GM21717 (cell line): Measurements from ENCODE around the gene RPS15.

Experiments
- ATAC-seq: cut with Tn5 transposase; IDR thresholded peaks from one replicate; pipeline ENCODE4 v1.9.1; 2021; ENCODE audit warnings: mild to moderate bottlenecking, moderate library complexity; ENCODE audit not compliant: unreplicated experiment

Gene RPS15

DNA sequence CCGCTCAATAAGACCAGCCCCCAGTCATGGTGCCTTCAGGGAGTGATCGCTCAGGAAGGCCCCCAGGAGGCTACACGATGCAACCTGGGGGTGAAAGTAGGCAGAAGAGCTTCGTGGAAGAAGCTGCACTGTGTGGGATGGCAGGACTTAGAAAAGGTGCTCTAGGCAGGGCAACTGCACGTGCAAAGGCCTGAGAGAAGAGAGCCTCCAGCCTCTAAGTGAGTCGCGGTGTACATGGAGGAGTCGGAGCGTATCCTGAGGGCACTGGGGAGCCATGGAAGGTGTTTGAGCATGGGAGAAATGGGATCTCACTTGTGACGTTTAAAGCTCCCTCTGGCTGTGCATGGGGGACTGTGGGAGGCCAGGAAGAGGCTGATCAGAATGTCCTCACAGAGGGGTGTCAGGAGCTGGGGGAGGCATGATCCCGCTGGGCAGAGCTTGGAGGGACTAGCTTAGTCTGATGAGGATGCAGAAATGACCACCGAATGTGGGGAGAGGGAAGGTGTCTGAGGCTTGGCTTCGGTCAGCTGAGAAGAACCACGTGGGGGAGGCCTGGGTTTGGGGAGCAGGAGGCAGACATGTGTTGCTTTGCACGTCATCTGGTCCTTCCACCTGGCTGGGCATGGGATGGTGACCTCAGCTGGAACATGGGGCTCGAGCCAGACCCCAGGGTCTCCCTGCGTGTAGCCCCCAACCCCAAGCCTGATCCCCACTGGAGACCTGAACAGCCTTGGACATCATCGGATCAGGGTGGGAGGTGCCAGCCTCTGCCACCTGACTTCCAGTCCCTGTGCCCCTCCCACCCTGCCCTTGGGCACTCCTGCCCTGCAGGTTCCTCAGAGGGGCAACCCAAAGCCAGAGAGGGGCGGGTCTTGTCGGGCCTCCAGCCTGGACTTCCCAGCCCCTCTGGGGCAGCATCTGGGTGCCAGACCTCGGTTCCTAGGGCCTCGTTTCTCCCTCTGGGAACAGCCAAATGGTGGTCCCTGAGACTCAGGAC, 12.8 kb downstream of the RPS15 start:
- ATAC-seq = no peak

DNA sequence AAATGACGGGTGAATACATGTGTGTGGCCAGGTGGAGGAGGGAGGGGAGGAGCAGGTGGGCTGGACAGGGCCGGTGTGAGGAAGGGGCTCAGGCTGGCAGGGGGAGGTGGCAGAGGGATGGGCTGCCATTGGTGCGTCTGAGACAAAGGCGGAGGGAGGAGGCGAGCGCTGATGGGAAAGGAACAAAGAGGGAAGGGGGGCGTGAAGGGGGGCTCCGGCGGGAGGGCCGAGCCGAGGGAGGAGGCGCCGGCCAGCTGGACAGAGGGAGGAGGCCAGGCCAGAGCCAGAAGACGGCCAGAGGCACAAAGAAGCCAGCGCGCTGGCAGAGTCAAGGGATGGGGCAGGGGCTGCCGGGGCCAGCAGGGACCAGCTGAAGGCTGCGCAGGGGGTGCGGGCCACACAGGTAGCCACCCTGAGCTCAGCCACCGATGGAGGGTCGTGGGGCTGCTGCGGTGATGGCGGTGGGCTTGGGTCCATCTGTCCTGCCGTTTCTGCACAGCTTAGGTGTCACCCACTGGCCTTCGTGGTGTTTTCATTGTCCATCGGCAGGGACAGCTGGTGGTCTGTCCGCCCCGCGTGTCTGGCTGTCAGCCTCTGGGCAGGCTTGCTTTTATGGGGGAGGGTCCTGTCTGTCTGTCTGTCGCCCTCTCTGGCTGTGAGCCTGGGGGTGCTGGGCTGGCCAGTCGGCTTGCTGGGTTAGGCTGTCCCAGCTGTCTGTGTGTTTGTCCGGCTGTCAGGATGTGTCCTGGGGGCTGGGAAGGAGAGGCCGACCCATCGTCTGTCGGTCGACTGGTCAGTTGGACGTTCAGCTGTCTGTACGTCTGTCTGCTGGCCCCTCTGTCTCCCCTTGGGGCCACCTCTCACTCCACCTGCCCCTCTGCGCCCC, 14.0 kb downstream of the RPS15 start:
- no peak for ATAC-seq

DNA sequence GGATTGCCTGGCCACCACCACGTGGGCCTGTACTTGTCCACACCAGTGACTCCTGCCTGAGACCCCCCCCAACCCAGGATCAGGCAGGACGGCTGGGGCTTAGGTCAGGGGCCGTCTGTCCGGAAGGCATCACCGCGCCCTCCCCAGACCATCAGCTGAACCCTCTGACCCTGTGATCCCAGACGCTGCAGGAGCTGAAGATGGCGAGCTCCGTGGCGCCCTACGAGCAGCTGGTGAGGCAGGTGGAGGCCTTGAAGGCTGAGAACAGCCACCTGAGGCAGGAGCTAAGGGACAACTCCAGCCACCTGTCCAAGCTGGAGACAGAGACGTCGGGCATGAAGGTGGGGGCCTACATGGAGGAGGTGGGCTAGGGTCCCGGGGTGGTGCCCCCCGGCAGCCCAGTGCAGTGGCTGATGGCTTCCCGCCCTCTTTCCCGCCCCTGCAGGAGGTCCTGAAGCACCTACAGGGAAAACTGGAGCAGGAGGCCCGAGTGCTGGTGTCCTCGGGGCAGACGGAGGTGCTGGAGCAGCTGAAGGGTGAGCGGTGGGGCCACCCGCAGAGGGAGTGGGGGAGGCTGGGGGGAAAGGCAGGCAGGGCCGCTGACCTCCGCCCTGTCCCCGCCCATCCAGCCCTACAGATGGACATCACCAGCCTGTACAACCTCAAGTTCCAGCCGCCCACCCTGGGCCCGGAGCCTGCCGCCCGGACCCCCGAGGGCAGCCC, 14.8 kb downstream of the RPS15 start:
- ATAC-seq = no peak

DNA sequence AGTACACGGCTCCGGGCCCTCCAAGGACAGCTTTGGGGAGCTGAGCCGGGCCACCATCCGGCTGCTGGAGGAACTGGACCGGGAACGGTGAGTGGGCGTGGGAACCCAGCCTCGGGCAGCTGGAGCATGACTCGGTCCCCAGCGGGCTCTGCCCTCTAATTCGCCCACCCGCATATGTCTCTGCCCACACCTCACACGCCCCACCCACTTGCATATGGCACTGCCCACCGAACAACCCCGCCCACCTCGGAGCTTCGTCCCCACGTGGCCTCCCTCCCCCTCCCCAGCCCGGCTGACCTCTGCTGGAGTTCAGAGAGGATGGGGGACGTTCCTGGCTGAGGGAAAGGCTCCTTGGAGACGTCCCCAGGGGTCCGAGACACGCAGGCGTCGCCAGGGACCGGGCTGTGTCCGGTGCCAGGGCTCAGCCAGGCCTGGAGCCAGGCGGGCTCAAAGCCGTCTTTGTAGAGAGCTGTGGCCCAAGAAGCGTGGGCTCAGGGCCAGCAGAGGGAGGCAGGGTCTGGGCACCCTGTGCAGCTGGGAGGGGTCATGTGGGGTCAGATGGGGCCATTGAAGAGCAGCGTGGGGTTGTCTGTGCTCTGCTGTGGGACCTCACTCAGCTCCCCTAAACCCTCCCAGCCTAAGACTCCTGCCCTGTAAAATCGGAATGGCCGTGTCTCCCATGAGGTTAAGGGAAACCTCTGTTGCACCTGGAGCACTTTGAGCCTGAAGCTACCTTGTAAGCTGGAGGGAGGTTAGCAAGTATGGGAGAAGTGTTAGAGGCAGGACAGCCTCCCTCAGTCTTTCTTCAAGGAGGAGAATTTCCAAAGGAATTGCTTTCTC, 15.5 kb downstream of the RPS15 start:
- no peak for ATAC-seq

DNA sequence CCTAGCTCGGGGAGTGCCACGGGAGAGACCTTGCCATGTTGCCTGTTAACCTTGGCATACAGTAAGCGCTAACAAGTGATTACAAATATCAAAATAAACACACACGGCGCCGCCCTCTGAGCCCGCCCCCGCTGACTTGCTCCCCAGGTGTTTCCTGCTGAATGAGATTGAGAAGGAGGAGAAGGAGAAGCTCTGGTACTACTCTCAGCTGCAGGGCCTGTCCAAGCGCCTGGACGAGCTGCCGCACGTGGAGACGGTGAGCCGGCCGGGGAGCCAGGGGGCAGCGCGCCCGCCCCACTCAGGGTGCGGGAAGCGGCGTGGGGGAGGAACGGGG, 16.8 kb downstream of the RPS15 start:
- ATAC-seq = no peak

DNA sequence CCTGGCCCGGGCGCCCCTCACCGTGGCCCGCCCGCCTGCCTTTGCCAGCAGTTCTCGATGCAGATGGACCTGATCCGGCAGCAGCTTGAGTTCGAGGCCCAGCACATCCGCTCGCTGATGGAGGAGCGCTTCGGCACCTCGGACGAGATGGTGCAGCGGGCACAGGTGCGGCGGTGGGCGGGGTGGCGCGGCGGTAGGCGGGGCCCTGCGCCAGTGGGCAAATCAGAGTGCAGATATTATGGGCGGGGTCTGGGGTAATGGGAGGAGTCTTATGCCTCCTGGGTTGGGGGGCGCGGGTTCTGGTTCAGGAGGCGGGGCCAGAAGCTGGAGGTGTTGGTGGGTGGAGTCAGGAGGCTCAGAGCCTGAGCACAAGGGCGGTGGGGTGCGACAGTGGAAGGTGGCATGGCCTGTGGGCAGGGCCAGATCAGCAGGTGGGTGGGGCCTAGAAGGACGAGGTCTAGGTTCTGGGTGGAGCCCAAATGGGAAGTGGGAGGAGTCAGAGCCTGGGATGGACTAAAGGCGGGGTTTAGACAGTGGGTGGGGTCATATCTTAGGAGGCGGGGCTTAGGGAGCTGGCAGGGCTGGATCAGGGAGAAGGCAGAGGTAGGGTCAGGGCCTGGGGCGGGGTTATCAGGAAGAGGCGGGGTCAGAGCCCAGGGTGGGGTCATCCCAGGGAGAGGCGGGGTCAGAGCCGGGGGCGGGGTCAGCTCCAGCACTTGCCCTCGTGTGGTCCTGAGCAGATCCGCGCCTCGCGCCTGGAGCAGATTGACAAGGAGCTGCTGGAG, 17.3 kb downstream of the RPS15 start:
- ATAC-seq = no peak

DNA sequence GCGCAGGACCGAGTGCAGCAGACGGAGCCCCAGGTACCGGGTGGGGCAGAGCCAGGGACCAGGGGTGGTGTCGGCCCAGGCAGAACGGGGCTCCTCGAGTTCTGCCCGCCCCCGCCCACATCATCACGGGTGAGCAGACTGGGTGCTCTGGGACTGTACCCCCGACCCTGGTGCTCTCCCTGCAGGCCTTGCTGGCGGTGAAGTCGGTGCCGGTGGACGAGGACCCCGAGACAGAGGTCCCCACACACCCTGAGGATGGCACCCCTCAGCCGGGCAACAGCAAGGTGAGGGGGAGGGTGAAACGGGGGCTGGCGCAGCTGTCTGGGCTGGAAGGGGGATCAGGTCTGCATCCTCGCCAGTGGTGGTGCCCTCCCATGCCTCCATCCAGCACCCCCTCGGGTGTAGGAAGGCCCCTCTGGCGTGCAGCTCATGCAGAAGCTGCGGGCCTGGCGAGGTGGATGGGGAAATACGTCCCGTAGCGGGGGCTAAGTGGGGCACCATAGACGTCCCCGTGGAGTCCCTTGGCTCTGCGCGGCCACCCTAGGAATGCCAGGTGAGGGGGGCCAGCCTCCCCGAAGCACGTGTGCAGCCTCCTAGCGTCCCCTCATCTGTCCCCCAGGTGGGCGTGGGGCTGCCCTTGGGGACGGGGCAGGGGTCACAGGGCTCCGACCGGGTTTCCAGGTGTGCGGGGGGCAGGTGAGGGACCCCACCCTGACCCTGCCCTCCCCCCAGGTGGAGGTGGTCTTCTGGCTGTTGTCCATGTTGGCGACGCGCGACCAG, 18.1 kb downstream of the RPS15 start:
- no peak for ATAC-seq

DNA sequence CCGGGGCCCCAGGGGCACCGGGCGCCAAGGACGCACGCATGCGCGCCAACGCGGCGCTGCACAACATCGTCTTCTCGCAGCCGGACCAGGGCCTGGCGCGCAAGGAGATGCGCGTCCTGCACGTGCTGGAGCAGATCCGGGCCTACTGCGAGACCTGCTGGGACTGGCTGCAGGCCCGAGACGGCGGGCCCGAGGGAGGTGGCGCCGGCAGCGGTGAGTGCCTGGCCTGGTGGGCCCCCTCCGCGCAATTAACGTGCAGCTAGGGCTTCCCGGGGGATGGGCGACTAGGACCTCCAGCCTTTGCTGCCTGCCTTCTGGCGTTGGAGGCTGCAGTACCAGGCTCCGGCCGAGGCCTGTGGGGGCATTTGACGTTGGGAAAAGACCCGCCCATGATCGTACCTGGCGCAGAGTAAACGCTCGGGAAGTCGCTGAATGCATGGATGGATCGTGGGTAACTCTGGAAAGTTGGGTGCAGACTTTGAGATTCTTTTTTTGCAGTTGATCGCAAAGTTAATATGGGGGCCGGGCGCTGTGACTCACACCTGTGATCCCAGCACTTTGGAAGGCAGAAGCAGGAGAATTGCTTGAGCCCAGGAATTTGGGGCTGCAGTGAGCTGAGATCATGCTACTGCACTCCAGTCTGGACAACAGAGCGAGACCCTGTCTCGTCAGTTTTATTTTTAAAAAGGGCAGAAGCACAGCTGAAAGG, 19.0 kb downstream of the RPS15 start:
- ATAC-seq = no peak

DNA sequence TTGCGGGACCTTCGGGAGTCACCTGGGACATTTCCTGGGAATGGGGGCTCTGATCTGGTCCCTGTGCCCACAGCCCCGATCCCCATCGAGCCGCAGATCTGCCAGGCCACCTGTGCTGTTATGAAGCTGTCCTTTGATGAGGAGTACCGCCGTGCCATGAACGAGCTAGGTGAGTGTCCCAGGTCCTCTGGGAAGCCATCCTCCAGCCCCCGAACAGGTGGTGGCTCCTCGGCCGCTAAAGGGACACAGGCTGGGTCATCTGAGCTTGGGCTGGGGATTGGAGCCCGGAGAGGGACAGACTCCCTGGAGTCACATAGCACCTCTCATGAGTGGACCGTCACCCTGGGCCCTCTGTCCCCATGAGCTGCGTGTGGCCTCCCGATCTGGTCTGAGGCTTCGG, 19.7 kb downstream of the RPS15 start:
- ATAC-seq = no peak

DNA sequence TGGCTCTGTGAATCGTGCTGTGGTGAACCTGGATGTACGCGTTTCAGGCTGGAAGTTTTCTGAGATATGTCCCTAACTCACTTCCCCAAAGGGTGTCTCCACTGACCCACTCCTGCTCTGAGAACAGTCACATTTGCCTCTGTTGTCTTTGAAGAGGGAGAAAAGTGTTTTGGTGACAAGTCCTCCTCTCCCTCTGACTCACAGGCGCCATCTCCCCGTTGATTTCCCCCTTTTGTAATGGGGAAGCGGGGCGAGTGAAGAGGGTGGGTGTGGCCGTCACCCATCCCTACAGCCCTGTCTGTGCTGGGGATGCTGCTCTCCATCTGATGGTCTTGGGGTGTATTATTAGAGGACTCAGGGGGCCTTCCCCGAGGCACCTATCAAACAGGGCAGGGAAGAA, 21.3 kb downstream of the RPS15 start:
- ATAC-seq = no peak

DNA sequence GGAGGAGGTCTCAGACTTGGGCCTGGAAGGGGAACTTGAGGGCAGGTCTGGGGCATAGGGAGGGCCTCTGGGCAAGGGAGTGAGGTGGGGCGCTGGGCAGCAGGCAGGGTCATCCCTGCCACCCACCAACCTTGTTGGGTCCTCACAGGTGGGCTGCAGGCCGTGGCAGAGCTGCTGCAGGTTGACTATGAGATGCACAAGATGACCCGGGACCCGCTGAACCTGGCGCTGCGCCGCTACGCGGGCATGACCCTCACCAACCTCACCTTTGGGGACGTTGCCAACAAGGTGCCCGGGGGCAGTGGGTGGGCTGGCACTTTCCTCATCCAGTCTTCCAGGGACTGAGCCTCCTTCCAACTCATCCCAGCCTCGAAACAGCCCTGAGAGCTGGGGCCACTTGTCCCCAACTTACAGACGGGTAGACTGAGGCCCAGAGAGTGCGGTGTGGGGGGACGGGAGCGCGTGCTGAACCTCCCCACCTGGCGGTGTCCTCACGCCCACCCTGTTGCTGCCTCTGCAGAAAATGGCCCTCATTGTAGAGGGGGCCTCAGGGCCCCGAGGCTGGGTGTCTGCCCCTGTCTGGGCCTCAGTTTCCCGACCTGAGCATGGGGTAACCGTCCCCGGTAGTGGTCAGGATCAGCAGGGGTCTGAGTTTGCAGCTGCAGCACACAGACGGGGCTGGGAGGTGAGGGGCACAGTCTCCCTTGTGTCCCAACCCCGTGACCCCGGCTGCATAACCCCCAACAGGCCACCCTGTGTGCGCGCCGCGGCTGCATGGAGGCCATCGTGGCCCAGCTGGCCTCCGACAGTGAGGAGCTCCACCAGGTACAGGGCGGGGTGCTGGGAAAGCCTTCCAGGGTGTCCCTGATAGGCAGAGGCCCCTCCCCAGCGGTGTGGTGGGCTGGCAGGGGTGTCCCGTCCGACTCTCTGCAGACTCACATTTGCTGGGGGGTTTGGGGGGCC, 22.1 kb downstream of the RPS15 start:
- ATAC-seq = no peak

DNA sequence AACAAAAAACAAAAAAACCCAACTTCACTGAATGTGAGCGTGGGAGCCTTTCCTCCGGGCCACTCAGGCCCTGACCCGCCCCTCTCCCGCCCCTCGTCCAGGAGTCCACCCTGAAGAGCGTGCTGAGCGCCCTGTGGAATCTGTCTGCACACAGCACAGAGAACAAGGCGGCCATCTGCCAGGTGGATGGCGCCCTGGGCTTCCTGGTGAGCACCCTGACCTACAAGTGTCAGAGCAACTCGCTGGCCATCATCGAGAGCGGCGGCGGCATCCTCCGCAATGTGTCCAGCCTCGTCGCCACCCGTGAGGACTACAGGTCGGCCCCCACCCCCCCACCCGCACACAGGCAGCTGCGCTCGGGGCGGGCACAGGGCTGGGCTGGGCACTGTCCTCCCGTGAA, 23.7 kb downstream of the RPS15 start:
- no peak for ATAC-seq

DNA sequence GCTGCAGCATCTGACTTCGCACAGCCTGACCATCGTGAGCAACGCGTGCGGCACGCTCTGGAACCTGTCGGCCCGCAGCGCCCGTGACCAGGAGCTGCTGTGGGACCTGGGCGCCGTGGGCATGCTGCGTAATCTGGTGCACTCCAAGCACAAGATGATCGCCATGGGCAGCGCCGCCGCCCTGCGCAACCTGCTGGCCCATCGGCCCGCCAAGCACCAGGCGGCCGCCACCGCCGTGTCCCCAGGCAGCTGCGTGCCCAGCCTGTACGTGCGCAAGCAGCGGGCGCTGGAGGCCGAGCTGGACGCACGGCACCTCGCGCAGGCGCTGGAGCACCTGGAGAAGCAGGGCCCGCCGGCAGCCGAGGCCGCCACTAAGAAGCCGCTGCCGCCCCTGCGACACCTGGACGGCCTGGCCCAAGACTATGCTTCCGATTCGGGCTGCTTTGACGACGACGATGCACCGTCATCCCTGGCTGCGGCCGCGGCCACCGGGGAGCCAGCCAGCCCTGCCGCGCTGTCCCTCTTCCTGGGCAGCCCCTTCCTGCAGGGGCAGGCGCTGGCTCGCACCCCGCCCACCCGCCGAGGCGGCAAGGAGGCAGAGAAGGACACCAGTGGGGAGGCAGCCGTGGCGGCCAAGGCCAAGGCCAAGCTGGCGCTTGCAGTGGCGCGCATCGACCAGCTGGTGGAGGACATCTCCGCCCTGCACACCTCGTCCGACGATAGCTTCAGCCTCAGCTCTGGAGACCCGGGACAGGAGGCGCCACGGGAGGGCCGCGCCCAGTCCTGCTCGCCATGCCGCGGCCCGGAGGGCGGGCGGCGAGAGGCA, 27.2 kb downstream of the RPS15 start:
- no peak for ATAC-seq

DNA sequence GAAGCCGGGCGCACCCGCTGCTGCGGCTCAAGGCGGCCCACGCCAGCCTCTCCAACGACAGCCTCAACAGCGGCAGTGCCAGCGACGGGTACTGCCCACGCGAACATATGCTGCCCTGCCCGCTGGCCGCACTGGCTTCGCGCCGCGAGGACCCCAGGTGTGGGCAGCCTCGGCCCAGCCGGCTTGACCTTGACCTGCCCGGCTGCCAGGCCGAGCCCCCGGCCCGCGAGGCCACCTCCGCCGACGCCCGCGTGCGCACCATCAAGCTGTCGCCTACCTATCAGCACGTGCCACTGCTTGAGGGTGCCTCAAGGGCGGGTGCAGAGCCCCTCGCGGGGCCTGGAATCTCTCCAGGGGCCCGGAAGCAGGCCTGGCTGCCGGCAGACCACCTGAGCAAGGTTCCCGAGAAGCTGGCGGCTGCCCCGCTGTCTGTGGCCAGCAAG, 27.8 kb downstream of the RPS15 start:
- no peak for ATAC-seq

DNA sequence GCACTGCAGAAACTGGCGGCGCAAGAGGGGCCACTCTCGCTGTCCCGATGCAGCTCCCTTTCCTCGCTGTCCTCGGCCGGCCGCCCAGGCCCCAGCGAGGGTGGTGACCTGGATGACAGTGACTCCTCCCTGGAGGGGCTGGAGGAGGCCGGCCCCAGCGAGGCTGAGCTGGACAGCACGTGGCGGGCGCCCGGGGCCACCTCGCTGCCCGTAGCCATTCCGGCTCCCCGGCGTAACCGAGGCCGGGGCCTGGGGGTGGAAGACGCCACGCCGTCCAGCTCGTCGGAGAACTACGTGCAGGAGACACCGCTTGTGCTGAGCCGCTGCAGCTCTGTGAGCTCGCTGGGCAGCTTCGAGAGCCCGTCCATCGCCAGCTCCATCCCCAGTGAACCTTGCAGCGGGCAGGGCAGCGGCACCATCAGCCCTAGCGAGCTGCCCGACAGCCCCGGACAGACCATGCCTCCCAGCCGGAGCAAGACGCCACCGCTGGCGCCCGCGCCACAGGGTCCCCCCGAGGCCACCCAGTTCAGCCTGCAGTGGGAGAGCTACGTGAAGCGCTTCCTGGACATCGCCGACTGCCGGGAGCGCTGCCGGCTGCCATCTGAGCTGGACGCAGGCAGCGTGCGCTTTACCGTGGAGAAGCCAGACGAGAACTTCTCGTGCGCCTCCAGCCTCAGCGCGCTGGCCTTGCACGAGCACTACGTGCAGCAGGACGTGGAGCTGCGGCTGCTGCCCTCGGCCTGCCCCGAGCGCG, 28.4 kb downstream of the RPS15 start:
- ATAC-seq = no peak

DNA sequence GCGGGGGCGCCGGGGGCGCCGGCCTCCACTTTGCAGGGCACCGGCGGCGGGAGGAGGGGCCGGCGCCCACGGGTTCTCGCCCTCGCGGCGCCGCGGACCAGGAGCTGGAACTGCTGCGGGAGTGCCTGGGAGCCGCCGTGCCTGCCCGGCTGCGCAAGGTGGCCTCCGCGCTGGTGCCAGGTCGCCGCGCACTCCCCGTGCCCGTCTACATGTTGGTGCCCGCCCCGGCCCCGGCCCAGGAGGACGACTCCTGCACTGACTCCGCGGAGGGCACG, 29.0 kb downstream of the RPS15 start:
- ATAC-seq = no peak
